ENCODE measurements around the gene TRIM5. TPM values are rescaled to one million over a fixed set of nuclear protein-coding genes. Genes with fewer than 3 reads are reported as not detected.

The TRIM5 gene
- total RNA-seq, 4 donors from 2014 or later = 12.6 to 22.8 (median 16.7) TPM

DNA sequence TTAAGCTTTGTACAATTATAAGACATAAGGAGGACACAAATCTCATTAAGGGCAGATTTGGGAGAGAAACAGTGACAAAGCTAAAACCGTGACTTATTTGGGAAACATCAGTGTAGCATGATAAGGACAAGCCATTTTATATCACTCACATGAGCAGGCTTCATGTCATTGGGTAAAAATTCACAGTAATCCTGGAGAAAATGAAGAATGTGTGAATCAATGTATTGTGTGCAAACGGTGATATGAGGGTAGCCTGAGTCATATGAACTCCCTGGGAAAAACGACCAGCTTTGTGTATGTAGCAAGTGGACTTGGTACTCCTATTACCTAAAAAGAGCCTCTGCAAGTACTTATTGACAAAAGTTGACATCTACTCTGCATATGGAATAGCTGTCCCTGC lies 66.1 kb downstream of the TRIM5 start:
- TF ChIP-seq CTCF (IDR thresholded peaks at IDR 0.05; ENCODE audit: low read depth) = no peak

Other genes starting within 250 kb of the TRIM5 start
- 1 to 10 TPM in 1 of 4 donors, not detected in 3; 2.9 TPM for gene OR51I1, start 243.6 kb downstream of the TRIM5 start, total RNA-seq
- gene OR51I2, start 235.8 kb downstream of the TRIM5 start, total RNA-seq = not detected
- not detected for gene OR52D1, start 196.4 kb downstream of the TRIM5 start, total RNA-seq
- gene UBQLN3, start 175.1 kb downstream of the TRIM5 start, total RNA-seq = under 1 TPM in 3 of 4 donors, not detected in 1; 0.17 to 0.57 (median 0.49) TPM
- under 1 TPM; 0.34 to 0.98 (median 0.71) TPM for gene UBQLNL, start 168.4 kb downstream of the TRIM5 start, total RNA-seq
- gene OR52H1, start 136.5 kb downstream of the TRIM5 start, total RNA-seq = not detected
- gene OR52B6, start 104.2 kb downstream of the TRIM5 start, total RNA-seq = not detected
- 1 to 10 TPM; 1.6 to 9.2 (median 3.4) TPM for gene TRIM6, start 88.4 kb downstream of the TRIM5 start, total RNA-seq
- gene TRIM34, start 60.1 kb downstream of the TRIM5 start, total RNA-seq = 10 to 100 TPM in 1 of 4 donors, 1 to 10 TPM in 3; 4.1 to 12.1 (median 8.1) TPM
- 10 to 100 TPM; 35.9 to 96.8 (median 64.8) TPM for gene TRIM22, start 4.7 kb upstream of the TRIM5 start, total RNA-seq
- under 1 TPM in 2 of 4 donors, not detected in 2; 0.22 to 0.75 TPM for gene OR56B1, start 51.4 kb upstream of the TRIM5 start, total RNA-seq
- not detected for gene OR52N4, start 69.2 kb upstream of the TRIM5 start, total RNA-seq
- gene OR52N5, start 98.3 kb upstream of the TRIM5 start, total RNA-seq = under 1 TPM in 2 of 4 donors, not detected in 2; 0.33 to 0.44 TPM
- gene OR52N1, start 106.2 kb upstream of the TRIM5 start, total RNA-seq = not detected
- gene OR52N2, start 123.8 kb upstream of the TRIM5 start, total RNA-seq = not detected
- gene OR52E6, start 156.8 kb upstream of the TRIM5 start, total RNA-seq = not detected
- gene OR52E8, start 172.6 kb upstream of the TRIM5 start, total RNA-seq = not detected
- not detected for gene OR52E4, start 195.6 kb upstream of the TRIM5 start, total RNA-seq
- gene OR52E5, start 208.1 kb upstream of the TRIM5 start, total RNA-seq = not detected

All from subcutaneous adipose tissue (tissue), 4 donors.